Measurements from ENCODE around the gene PLD5.

GRCh38 chr1:242224461-242224860 is 300.0 kb downstream of the PLD5 start:
- TF ChIP-seq CTCF (IDR thresholded peaks at IDR 0.05; ENCODE audit: low read length) (no peak), EZH2 (IDR thresholded peaks at IDR 0.05; ENCODE audit: borderline replicate concordance, low read length) (no peak)

Measured in OCI-LY1 (cell line).